ENCODE results near the gene FIG4. TPM values are rescaled to one million over a fixed set of nuclear protein-coding genes. Genes with fewer than 3 reads are reported as not detected.
"Not testable (repeated sequence)": the region's sequence is repeated elsewhere in the genome, so short reads cannot be mapped to it uniquely, and the experiment has no call there.

Gene FIG4
- total RNA-seq, 1 donor from 2014 or later, result 15.2 TPM

DNA sequence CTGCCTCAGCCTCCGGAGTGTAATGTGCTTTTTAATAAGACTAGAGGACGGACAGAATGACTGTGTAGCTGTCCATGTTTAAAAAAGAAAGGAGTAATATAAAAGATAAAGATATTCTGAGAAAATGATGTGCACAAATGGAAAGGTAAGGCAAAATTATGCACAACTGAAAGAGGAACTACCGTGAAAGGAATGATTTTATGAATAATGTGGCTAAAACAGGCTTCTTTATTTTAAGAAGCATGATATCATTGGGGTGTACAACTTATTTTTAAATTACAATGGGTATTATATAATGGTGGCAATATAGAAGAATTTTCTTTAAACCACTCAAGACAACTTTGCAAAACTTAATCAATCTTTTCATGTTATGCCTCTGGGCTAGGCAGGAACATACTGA lies 78.1 kb downstream of the FIG4 start:
- no peak for DNase-seq (ENCODE audit: extremely low spot score in 2 of 2)
- H3K27ac ChIP-seq, result no peak overlapping the region
- H3K27me3 ChIP-seq, result no peaks in the 10 kb centered on the region
- no peak for TF ChIP-seq POLR2A (IDR thresholded peaks at IDR 0.05)
- TF ChIP-seq POLR2AphosphoS5 (IDR thresholded peaks at IDR 0.05; ENCODE audit: insufficient read depth in 1 of 2, low read depth in 1 of 2), result no peak
- TF ChIP-seq, protein P1, sequence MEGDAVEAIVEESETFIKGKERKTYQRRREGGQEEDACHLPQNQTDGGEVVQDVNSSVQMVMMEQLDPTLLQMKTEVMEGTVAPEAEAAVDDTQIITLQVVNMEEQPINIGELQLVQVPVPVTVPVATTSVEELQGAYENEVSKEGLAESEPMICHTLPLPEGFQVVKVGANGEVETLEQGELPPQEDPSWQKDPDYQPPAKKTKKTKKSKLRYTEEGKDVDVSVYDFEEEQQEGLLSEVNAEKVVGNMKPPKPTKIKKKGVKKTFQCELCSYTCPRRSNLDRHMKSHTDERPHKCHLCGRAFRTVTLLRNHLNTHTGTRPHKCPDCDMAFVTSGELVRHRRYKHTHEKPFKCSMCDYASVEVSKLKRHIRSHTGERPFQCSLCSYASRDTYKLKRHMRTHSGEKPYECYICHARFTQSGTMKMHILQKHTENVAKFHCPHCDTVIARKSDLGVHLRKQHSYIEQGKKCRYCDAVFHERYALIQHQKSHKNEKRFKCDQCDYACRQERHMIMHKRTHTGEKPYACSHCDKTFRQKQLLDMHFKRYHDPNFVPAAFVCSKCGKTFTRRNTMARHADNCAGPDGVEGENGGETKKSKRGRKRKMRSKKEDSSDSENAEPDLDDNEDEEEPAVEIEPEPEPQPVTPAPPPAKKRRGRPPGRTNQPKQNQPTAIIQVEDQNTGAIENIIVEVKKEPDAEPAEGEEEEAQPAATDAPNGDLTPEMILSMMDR (IDR thresholded peaks at IDR 0.05), result no peak
- peaks cover 0 to 25% of the 10 kb centered on the region in 2 donors for H3K36me3 ChIP-seq
- H3K4me3 ChIP-seq, result no peak overlapping the region
- intact Hi-C loops (cut with DNase I), result no loop called here
- H3K9me3 ChIP-seq, result no peaks in the 10 kb centered on the region
- no peaks in the 10 kb centered on the region for H3K4me1 ChIP-seq

GRCh38 chr6:109770047-109770446 lies 79.0 kb downstream of the FIG4 start:
- intact Hi-C loops (cut with DNase I), result no loop called here
- Histone ChIP-seq H3K27ac (no peak overlapping the region), H3K36me3 (peaks cover 0 to 25% of the 10 kb centered on the region in 2 donors), H3K4me3 (no peak overlapping the region), H3K4me1 (no peaks in the 10 kb centered on the region), H3K27me3 (no peaks in the 10 kb centered on the region), H3K9me3 (no peaks in the 10 kb centered on the region)
- no peak for TF ChIP-seq POLR2A (IDR thresholded peaks at IDR 0.05)
- TF ChIP-seq, protein P1 (IDR thresholded peaks at IDR 0.05), result no peak
- TF ChIP-seq POLR2AphosphoS5 (IDR thresholded peaks at IDR 0.05; ENCODE audit: insufficient read depth in 1 of 2, low read depth in 1 of 2), result no peak
- DNase-seq (ENCODE audit: extremely low spot score in 2 of 2), result no peak

GRCh38 chr6:109770779-109771178 lies 79.7 kb downstream of the FIG4 start:
- Histone ChIP-seq H3K9me3 (no peaks in the 10 kb centered on the region), H3K4me3 (no peak overlapping the region), H3K27ac (no peak overlapping the region), H3K4me1 (no peaks in the 10 kb centered on the region), H3K27me3 (no peaks in the 10 kb centered on the region), H3K36me3 (peaks cover 0 to 22% of the 10 kb centered on the region in 2 donors)
- intact Hi-C loops (cut with DNase I), result no loop called here
- DNase-seq (ENCODE audit: extremely low spot score in 2 of 2), result no peak
- TF ChIP-seq POLR2AphosphoS5 (IDR thresholded peaks at IDR 0.05; ENCODE audit: insufficient read depth in 1 of 2, low read depth in 1 of 2) (no peak), POLR2A (IDR thresholded peaks at IDR 0.05) (no peak)
- TF ChIP-seq, protein P1 (IDR thresholded peaks at IDR 0.05), result no peak

GRCh38 chr6:109771939-109772755 lies 81.1 kb downstream of the FIG4 start:
- H3K36me3 ChIP-seq, result peaks cover 0 to 11% of the 10 kb centered on the region in 2 donors
- H3K4me3 ChIP-seq; H3K9me3 ChIP-seq; DNase-seq (ENCODE audit: extremely low spot score in 2 of 2); H3K4me1 ChIP-seq; H3K27ac ChIP-seq; intact Hi-C loops (cut with DNase I); H3K27me3 ChIP-seq: not testable (repeated sequence)

- Histone ChIP-seq H3K9me3 (no peaks in the 10 kb centered on the region), H3K27me3 (no peaks in the 10 kb centered on the region), H3K4me1 (no peaks in the 10 kb centered on the region), H3K36me3 (peaks cover 0 to 11% of the 10 kb centered on the region in 2 donors), H3K27ac (no peak overlapping the region), H3K4me3 (no peak overlapping the region)
- TF ChIP-seq POLR2A (IDR thresholded peaks at IDR 0.05) (no peak), POLR2AphosphoS5 (IDR thresholded peaks at IDR 0.05; ENCODE audit: insufficient read depth in 1 of 2, low read depth in 1 of 2) (no peak)
- TF ChIP-seq, protein P1 (IDR thresholded peaks at IDR 0.05), result no peak
- no peak for DNase-seq (ENCODE audit: extremely low spot score in 2 of 2)
- intact Hi-C loops (cut with DNase I), result no loop called here
Observed at GRCh38 chr6:109772883-109773431, 81.9 kb downstream of the FIG4 start.

Measured in vagina (tissue), 2 donors.